ENCODE data around the gene SCFD2. TPM values are rescaled to one million over a fixed set of nuclear protein-coding genes. Genes with fewer than 3 reads are reported as not detected.

The SCFD2 gene
- total RNA-seq, 4 donors from 2014 or later = 12.7 to 23.7 (median 18.3) TPM

DNA sequence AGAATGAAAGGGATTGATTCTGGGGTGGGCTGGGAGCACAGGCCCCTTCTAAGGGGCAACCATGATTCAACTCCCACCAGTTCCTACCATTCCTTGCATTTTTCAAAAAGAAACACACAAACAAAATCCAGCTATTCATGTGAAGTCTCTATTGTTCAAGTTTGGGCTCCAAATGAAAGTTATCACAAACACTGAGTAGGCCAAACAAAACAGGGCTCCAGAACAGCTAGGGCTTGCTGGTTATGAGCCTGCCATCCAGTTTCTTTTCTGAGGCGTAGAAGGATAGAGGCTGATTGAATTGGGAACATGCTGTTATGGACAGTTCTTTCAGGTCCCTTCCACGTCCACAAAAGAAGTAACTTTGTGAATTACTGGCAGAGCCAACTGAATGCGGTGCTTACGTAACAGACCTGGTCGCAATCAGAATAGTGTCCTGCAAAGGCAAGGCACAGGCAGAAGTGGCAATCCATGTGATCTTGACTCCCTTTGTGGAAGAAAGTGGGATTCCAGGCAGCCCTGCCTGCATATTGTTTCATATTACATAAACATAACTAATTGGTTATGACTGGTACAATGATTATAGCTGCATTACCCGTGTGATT, 244.5 kb downstream of the SCFD2 start:
- Histone ChIP-seq H3K27me3 (no peaks in the 10 kb centered on the region), H3K4me1 (peaks cover 3 to 19% (median 5%) of the 10 kb centered on the region in 4 donors), H3K27ac (no peak overlapping the region), H3K9me3 (no peaks in the 10 kb centered on the region), H3K4me3 (no peak overlapping the region), H3K36me3 (no peaks in the 10 kb centered on the region)
- TF ChIP-seq POLR2AphosphoS5 (IDR thresholded peaks at IDR 0.05) = no peak
- no peak for TF ChIP-seq EP300 (IDR thresholded peaks at IDR 0.05; ENCODE audit: low read depth)
- TF ChIP-seq, protein P1, sequence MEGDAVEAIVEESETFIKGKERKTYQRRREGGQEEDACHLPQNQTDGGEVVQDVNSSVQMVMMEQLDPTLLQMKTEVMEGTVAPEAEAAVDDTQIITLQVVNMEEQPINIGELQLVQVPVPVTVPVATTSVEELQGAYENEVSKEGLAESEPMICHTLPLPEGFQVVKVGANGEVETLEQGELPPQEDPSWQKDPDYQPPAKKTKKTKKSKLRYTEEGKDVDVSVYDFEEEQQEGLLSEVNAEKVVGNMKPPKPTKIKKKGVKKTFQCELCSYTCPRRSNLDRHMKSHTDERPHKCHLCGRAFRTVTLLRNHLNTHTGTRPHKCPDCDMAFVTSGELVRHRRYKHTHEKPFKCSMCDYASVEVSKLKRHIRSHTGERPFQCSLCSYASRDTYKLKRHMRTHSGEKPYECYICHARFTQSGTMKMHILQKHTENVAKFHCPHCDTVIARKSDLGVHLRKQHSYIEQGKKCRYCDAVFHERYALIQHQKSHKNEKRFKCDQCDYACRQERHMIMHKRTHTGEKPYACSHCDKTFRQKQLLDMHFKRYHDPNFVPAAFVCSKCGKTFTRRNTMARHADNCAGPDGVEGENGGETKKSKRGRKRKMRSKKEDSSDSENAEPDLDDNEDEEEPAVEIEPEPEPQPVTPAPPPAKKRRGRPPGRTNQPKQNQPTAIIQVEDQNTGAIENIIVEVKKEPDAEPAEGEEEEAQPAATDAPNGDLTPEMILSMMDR (IDR thresholded peaks at IDR 0.05) = no peak
- no peak for TF ChIP-seq POLR2A (IDR thresholded peaks at IDR 0.05)
- WGBS, 2 donors (ENCODE audit: low coverage in 1 of 2) = 89 to 100% methylated on average over 4 to 6 of the region's 6 CpGs
- in situ Hi-C loops (cut with MboI; ENCODE audit: low pct_ligation_motif_present in 1 of 4, low pct_unique_long_range_greater_than_20kb in 1 of 4, low sequenced_read_pairs in 3 of 4) = no loop called here
- intact Hi-C loops (cut with DNase I; ENCODE audit: low total_unique reads) = no loop called here
- no peak for DNase-seq

GRCh38 chr4:53120778-53121177, 245.1 kb downstream of the SCFD2 start:
- no peak overlapping the region for H3K27ac ChIP-seq
- 86 to 97% methylated on average over 6 of the region's 6 CpGs for WGBS, 2 donors (ENCODE audit: low coverage in 1 of 2)
- DNase-seq = no peak
- TF ChIP-seq POLR2A (IDR thresholded peaks at IDR 0.05) (no peak), EP300 (IDR thresholded peaks at IDR 0.05; ENCODE audit: low read depth) (no peak), POLR2AphosphoS5 (IDR thresholded peaks at IDR 0.05) (no peak)
- TF ChIP-seq, protein P1 (IDR thresholded peaks at IDR 0.05) = no peak
- peaks cover 3 to 20% (median 5%) of the 10 kb centered on the region in 4 donors for H3K4me1 ChIP-seq
- no peaks in the 10 kb centered on the region for H3K27me3 ChIP-seq
- in situ Hi-C loops (cut with MboI; ENCODE audit: low pct_ligation_motif_present in 1 of 4, low pct_unique_long_range_greater_than_20kb in 1 of 4, low sequenced_read_pairs in 3 of 4) (no loop called here), intact Hi-C loops (cut with DNase I; ENCODE audit: low total_unique reads) (no loop called here)
- no peaks in the 10 kb centered on the region for H3K36me3 ChIP-seq
- no peak overlapping the region for H3K4me3 ChIP-seq
- H3K9me3 ChIP-seq = no peaks in the 10 kb centered on the region

DNA sequence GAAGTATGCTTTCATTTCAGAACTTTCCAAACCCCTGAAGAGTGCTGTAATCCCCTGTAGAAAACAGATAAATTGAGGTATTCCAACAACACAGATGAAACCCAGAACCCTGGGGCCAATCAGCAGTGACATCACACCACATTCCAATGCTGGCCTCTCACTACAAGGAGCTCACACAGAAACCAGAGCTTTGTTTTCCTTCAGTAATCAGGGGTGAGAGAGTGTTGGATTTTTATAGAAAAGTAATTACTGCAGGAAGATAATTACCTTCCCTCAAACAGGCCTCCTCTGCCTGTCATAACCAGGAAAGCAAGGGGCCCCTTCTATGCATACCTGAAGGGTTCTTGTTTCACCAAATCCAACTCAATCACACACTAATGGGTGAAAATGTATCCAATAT, 246.2 kb downstream of the SCFD2 start:
- H3K9me3 ChIP-seq = no peaks in the 10 kb centered on the region
- intact Hi-C loops (cut with DNase I; ENCODE audit: low total_unique reads) (no loop called here), in situ Hi-C loops (cut with MboI; ENCODE audit: low pct_ligation_motif_present in 1 of 4, low pct_unique_long_range_greater_than_20kb in 1 of 4, low sequenced_read_pairs in 3 of 4) (no loop called here)
- TF ChIP-seq POLR2A (IDR thresholded peaks at IDR 0.05) (no peak), EP300 (IDR thresholded peaks at IDR 0.05; ENCODE audit: low read depth) (no peak), POLR2AphosphoS5 (IDR thresholded peaks at IDR 0.05) (no peak)
- TF ChIP-seq, protein P1 (IDR thresholded peaks at IDR 0.05) = no peak
- no peaks in the 10 kb centered on the region for H3K27me3 ChIP-seq
- H3K27ac ChIP-seq = no peak overlapping the region
- H3K36me3 ChIP-seq = no peaks in the 10 kb centered on the region
- no peak overlapping the region for H3K4me3 ChIP-seq
- H3K4me1 ChIP-seq = peaks cover 3 to 25% (median 5%) of the 10 kb centered on the region in 4 donors
- DNase-seq = no peak

DNA sequence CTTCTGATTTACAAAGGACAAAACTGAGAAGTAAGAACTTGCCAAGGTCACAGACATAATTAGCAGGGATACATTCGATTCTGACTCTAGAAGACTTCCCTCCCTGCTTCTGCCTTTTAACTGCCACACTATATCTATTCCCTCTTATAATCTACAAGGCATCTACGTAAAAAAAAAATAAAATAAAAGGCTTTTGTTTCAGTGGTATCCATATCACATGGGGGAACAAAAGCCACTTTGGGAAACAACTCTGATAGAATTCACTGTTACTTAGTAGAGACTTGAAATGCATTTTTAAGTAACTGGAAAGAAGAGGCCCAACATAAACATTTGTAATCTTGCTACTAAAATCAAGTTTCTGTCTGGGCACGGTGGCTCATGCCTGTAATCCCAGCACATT, 247.2 kb downstream of the SCFD2 start:
- Histone ChIP-seq H3K9me3 (no peaks in the 10 kb centered on the region), H3K27ac (no peak overlapping the region), H3K4me3 (no peak overlapping the region), H3K4me1 (peaks cover 3 to 25% (median 5%) of the 10 kb centered on the region in 4 donors), H3K27me3 (no peaks in the 10 kb centered on the region), H3K36me3 (no peaks in the 10 kb centered on the region)
- DNase-seq = no peak
- intact Hi-C loops (cut with DNase I; ENCODE audit: low total_unique reads) = no loop called here
- in situ Hi-C loops (cut with MboI; ENCODE audit: low pct_ligation_motif_present in 1 of 4, low pct_unique_long_range_greater_than_20kb in 1 of 4, low sequenced_read_pairs in 3 of 4) = no loop called here
- 66 to 71% methylated on average over 2 to 3 of the region's 3 CpGs for WGBS, 2 donors (ENCODE audit: low coverage in 1 of 2)
- TF ChIP-seq POLR2AphosphoS5 (IDR thresholded peaks at IDR 0.05) (no peak), POLR2A (IDR thresholded peaks at IDR 0.05) (no peak), EP300 (IDR thresholded peaks at IDR 0.05; ENCODE audit: low read depth) (no peak)
- TF ChIP-seq, protein P1 (IDR thresholded peaks at IDR 0.05) = no peak
